ENCODE data around the gene TMOD3. TPM values are rescaled to one million over a fixed set of nuclear protein-coding genes. Genes with fewer than 3 reads are reported as not detected.

TMOD3 gene
- total RNA-seq, 1 donor from 2014 or later: 39.0 TPM

- Mint-ChIP-seq H3K4me3 (no peak overlapping the region), H3K4me1 (peaks cover 19% of the 10 kb centered on the region), H3K36me3 (ENCODE audit: low read depth) (peaks cover 68% of the 10 kb centered on the region), H3K9me3 (no peaks in the 10 kb centered on the region), H3K27ac (no peak overlapping the region), H3K27me3 (no peaks in the 10 kb centered on the region)
- TF ChIP-seq CTCF (IDR thresholded peaks at IDR 0.05): no peak
- DNase-seq: no peak
- intact Hi-C loops (cut with micrococcal nuclease): no loop called here
- ChIA-PET CTCF (no interaction called here), POLR2A (no interaction called here)
- no peak for ATAC-seq (ENCODE audit: low read depth)
Observed at GRCh38 chr15:51864408-51865056, 35.1 kb downstream of the TMOD3 start.

GRCh38 chr15:51865317-51865716, 35.9 kb downstream of the TMOD3 start:
- H3K27me3 Mint-ChIP-seq: no peaks in the 10 kb centered on the region
- intact Hi-C loops (cut with micrococcal nuclease): no loop called here
- DNase-seq (no peak), ATAC-seq (ENCODE audit: low read depth) (no peak)
- TF ChIP-seq CTCF (IDR thresholded peaks at IDR 0.05): no peak
- H3K4me1 Mint-ChIP-seq: peaks cover 13% of the 10 kb centered on the region
- POLR2A ChIA-PET: no interaction called here
- H3K36me3 Mint-ChIP-seq (ENCODE audit: low read depth): peaks cover 66% of the 10 kb centered on the region
- no peak overlapping the region for H3K4me3 Mint-ChIP-seq
- peaks cover 2% of the 10 kb centered on the region for H3K9me3 Mint-ChIP-seq
- CTCF ChIA-PET: no interaction called here
- H3K27ac Mint-ChIP-seq: no peak overlapping the region

- H3K9me3 Mint-ChIP-seq: peaks cover 2% of the 10 kb centered on the region
- ATAC-seq (ENCODE audit: low read depth) (no peak), DNase-seq (no peak)
- peaks cover 8% of the 10 kb centered on the region for H3K4me1 Mint-ChIP-seq
- ChIA-PET POLR2A (no interaction called here), CTCF (no interaction called here)
- intact Hi-C loops (cut with micrococcal nuclease): no loop called here
- no peaks in the 10 kb centered on the region for H3K27me3 Mint-ChIP-seq
- H3K27ac Mint-ChIP-seq: no peak overlapping the region
- TF ChIP-seq CTCF (IDR thresholded peaks at IDR 0.05): no peak
- no peak overlapping the region for H3K4me3 Mint-ChIP-seq
- peaks cover 74% of the 10 kb centered on the region for H3K36me3 Mint-ChIP-seq (ENCODE audit: low read depth)
Observed at GRCh38 chr15:51866161-51866560, 36.7 kb downstream of the TMOD3 start.

- DNase-seq: no peak
- Mint-ChIP-seq H3K27me3 (no peaks in the 10 kb centered on the region), H3K4me3 (no peak overlapping the region), H3K36me3 (ENCODE audit: low read depth) (peaks cover 80% of the 10 kb centered on the region), H3K9me3 (peaks cover 2% of the 10 kb centered on the region), H3K27ac (no peak overlapping the region), H3K4me1 (peaks cover 3% of the 10 kb centered on the region)
- POLR2A ChIA-PET: no interaction called here
- CTCF ChIA-PET: no interaction called here
- intact Hi-C loops (cut with micrococcal nuclease): no loop called here
- no peak for TF ChIP-seq CTCF (IDR thresholded peaks at IDR 0.05)
- no peak for ATAC-seq (ENCODE audit: low read depth)
Observed at GRCh38 chr15:51866751-51867150, 37.3 kb downstream of the TMOD3 start.

GRCh38 chr15:51869060-51869421, 39.6 kb downstream of the TMOD3 start:
- no peak for DNase-seq
- TF ChIP-seq CTCF (IDR thresholded peaks at IDR 0.05): no peak
- Mint-ChIP-seq H3K27ac (no peak overlapping the region), H3K9me3 (peaks cover 2% of the 10 kb centered on the region), H3K27me3 (no peaks in the 10 kb centered on the region), H3K4me3 (no peak overlapping the region), H3K36me3 (ENCODE audit: low read depth) (peaks cover 76% of the 10 kb centered on the region), H3K4me1 (no peaks in the 10 kb centered on the region)
- ChIA-PET POLR2A (no interaction called here), CTCF (no interaction called here)
- intact Hi-C loops (cut with micrococcal nuclease): no loop called here
- ATAC-seq (ENCODE audit: low read depth): no peak

Measured in activated B cell treated with CpG ODN at 0.5 μM for 24 hours (primary cell).